Islet of Langerhans (tissue), 1 donor: ENCODE data around the gene NAGLU.
"Not testable (repeated sequence)": the region's sequence is repeated elsewhere in the genome, so short reads cannot be mapped to it uniquely, and the experiment has no call there.

Experiments used
- FAIRE-seq: peaks from one replicate; lab custom pipeline; 2011; peaks lifted over from hg19 to GRCh38; lab: Jason Lieb, UNC

Gene NAGLU

DNA sequence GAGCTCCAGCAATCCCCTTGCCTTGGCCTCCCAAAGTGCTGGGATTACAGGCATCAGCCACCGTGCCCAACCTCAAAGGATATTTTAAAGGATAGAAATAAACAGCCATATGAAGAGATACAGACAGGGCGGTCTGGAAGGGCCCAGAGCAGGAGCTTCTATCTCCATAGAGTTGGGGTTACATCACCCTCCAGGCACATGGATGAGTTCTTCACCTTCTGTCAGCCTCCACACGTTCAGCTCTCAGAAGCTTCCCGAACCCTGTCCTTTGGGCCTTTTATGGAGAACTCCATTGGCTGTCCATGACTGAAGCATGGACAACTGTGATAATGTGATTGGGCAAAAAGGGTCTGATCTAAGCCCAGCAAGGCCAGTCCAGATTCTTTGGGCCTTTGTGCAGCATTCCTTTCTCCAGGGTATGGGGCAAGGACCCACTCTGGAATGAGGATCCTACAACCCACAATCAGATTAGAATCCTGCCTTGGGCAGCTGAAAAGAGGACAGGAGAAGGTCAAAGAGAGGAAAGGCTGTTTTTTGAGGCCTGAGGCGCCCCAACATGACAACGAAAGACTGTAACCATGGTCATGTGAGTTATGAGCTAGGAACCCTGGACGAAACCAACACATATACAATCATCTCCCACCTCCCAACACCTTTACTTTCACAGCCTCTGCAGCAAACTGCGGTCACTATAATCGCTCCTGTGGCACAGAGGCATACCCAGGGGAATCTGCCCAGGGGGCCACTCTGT lies 9.9 kb downstream of the NAGLU start:
- FAIRE-seq: not testable (repeated sequence)

- FAIRE-seq: no peak
Observed at GRCh38 chr17:42547001-42547461, 11.0 kb downstream of the NAGLU start.

DNA sequence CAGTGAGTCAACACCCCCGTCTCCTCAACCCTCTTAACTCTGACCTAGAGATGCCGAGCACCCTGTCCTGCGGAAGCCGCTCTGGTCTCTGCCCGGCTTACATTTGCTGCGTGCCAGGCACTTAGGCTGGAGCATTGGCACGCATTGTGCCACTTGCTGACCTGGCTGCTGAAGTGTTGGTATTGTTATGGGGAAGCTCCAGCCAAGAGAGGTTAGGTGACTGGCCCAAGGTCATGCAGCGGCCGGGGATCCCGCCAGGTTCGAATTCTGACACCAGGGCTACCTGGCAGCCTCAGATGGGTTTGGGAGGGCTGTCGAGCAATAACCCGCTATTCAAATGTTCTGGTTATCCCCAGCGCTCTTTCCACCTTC lies 11.6 kb downstream of the NAGLU start:
- no peak for FAIRE-seq

- no peak for FAIRE-seq
Observed at GRCh38 chr17:42548070-42548837, 12.2 kb downstream of the NAGLU start.

GRCh38 chr17:42548993-42549755 lies 13.1 kb downstream of the NAGLU start:
- FAIRE-seq: no peak

DNA sequence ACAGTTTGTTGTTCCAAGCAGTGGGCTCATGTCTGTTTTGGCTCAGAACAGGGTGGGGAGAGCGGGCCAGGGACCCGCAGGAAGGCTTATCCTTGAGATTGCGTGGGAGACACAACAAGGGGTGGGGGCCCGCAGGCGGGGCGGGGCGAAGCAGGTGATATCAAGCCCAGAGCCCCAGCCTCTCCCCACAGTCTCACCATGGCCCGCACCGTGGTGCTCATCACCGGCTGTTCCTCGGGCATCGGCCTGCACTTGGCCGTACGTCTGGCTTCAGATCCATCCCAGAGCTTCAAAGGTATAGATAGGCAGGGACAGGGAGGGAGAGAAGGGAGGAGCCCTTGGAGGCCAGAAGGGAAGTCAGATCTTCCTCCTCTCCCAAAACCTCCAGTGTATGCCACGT lies 16.7 kb downstream of the NAGLU start, which contains the start of gene HSD17B1:
HSD17B1 (plus strand) TSS at position 188 of the 400 bp plus-strand sequence; CDS start at position 199, 11 bp downstream.
- not testable (repeated sequence) for FAIRE-seq

- no peak for FAIRE-seq
Observed at GRCh38 chr17:42553161-42553818, 17.2 kb downstream of the NAGLU start.

DNA sequence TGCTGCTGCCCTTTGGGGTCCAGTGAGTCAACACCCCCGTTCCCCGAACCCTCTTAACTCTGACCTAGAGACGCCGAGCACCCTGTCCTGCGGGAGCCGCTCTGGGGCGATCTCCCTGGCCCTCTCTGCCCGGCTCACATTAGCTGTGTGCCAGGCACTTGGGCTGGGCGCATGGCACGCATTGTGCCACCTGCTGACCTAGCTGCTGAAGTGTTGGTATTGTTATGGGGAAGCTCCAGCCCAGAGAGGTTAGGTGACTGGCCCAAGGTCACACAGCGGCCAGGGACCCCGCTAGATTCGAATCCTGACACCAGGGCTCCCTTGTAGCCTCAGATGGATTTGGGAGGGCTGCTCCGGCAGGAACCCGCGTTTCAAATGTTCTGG lies 17.8 kb downstream of the NAGLU start:
- no peak for FAIRE-seq

DNA sequence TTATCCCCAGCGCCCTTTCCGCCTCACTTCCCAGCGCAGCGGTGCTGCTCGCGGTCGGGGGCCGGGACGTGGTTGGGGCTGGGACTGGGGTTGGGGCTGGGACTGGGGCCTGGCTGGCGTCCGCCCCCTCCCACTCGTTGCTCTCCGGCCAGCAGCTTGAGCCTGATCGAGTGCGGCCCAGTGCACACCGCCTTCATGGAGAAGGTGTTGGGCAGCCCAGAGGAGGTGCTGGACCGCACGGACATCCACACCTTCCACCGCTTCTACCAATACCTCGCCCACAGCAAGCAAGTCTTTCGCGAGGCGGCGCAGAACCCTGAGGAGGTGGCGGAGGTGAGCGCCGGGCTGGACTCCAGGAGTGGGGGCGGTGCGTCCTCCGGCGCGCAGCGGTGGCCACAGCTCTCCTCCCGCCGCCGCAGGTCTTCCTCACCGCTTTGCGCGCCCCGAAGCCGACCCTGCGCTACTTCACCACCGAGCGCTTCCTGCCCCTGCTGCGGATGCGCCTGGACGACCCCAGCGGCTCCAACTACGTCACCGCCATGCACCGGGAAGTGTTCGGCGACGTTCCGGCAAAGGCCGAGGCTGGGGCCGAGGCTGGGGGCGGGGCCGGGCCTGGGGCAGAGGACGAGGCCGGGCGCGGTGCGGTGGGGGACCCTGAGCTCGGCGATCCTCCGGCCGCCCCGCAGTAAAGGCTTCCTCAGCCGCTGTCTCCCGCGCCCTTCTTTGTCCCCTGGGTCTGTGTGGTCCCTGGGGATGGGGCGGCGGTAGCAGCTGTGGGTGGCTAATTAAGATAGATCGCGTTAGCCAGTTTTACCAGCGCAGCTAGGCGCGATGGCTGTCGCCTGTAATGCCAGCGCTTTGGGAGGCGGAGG lies 18.4 kb downstream of the NAGLU start:
- no peak for FAIRE-seq

- no peak for FAIRE-seq
Observed at GRCh38 chr17:42555122-42555622, 19.1 kb downstream of the NAGLU start.

DNA sequence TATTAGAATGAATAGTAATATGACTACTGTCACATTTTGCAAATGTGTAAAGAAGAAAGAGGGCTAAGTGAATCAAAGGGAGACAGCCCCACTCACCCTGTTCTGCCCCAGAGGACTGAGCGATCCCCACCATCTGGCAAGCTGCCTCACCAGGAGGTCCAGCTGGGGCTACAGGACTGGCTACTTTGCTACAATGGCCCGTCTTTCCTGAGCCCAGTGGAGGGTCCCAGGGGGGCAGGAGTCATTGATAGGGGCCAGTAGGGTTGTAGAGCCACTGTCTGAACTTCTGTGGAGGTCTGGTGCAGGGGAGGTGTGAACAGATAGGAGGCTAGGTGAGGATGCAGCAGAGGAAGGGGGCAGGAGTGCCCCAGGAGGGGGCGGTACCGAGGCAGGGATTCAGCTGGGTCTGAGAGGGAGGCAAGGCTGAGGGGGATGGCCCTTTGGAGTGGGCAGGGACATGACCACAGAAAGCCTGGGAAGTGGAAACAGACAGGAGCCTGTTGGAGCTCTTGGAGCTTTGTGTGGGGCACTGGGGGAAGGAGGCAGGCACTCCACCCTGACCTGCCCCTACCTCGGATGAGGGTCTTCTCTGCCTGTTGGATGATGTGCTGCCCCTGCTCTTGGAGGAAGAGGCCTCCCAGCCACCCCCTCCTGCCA lies 20.0 kb downstream of the NAGLU start:
- FAIRE-seq: not testable (repeated sequence)

DNA sequence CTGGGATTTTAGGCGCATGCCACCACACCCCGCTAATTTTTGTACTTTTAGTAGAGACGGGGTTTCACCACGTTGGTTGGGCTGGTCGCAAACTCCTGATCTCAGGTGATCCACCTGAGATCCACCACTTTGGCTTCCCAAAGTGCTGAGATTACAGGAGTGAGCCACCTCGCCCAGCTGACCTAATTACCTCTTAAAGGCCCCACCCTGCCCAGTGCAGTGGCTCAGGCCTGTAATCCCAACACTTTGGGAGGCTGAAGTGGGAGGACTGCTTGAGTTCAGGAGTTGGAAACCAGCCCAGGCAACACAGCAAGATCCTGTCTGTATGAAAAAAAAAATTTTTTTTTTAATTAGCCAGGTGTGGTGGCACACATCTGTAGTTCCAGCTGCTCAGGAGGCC lies 23.0 kb downstream of the NAGLU start:
- no peak for FAIRE-seq

- no peak for FAIRE-seq
Observed at GRCh38 chr17:42560246-42560645, 24.2 kb downstream of the NAGLU start.

DNA sequence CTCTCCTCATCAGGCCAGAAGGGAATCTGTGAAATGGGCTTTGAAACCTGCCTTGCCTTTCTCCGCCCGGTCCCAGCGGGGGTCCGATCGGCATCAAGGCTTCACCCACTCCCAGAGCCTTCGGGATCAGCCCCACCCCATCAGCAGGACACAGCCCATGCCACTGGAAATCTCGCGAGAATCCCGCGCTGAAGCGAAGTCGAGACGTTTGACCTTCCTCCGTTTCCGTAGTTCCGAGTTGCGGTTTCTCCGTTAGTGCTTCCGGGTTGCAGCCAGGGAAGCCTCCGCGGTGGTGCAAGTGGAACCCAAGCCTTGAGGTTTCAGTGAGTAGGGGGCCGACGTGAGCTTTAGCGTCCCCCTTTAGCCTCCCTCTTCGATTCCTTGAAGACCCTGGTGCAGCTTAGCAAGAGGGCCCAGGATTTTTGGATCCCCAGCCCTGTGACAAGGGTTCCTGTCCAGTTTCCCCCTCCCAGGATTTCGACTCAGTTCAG lies 25.9 kb downstream of the NAGLU start, which contains the start of gene COASY:
COASY (plus strand) TSS at position 252 of the 491 bp plus-strand sequence. CDS start 475 bp downstream, outside the sequence.
- peak; percentile 79 for FAIRE-seq

GRCh38 chr17:42562388-42563142 lies 26.5 kb downstream of the NAGLU start:
- FAIRE-seq: no peak

GRCh38 chr17:42563143-42563509 lies 27.1 kb downstream of the NAGLU start:
- no peak for FAIRE-seq

DNA sequence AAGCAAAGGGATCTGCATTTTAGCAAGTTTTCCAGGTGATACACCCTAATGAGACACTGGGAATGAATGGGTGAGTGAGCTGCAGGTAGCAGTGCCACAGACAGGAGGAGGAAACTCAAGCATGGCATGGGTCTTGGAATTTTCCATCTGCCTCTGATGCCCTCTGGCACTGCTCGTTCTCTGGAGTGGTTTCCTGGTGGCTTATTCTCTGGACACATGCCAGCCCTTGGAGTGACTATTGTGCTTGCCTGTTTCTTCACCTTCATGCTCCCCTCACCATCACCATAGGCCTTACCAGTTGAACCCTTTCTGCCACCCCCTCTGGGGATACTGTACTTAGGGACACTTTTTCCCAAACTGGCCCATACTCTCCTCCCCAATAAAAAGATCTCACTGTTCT lies 27.5 kb downstream of the NAGLU start:
- FAIRE-seq: no peak

DNA sequence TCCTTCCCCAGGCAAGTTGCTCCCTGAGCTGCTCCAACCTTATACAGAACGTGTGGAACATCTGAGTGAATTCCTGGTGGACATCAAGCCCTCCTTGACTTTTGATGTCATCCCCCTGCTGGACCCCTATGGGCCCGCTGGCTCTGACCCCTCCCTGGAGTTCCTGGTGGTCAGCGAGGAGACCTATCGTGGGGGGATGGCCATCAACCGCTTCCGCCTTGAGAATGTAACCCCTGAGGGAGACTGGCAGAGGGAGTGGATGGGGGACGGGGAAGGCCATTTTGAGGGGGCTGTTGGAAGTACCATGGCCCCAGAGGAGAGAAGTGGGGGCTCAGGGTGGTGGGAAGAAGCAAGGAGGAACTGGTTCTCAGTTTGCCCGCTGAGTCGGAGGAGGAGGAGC lies 27.9 kb downstream of the NAGLU start:
- FAIRE-seq: no peak

DNA sequence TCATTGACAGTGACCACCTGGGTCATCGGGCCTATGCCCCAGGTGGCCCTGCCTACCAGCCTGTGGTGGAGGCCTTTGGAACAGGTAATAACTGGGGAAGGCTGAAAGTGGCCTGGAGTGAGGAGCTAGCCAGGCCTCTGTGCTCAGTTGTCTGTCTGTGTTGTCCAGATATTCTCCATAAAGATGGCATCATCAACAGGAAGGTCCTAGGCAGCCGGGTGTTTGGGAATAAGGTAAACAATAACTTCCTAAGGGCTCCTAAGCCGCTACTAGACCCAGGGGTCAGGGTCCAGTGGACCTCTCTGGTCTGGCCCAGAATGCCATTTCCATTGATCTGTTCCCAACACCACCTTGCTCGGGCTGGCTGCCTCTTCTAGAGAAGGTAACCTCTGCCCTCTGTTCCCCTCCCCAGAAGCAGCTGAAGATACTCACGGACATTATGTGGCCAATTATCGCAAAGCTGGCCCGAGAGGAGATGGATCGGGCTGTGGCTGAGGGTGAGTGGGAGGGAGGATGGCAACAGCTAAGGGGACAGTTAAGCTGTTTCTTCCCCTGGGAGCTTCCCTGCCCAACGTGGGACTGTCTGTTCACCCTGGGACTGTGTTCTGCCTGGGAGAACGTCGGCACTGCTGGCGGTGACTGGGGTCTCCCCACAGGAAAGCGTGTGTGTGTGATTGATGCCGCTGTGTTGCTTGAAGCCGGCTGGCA lies 28.9 kb downstream of the NAGLU start:
- no peak for FAIRE-seq
